NT2/D1 (cell line): ENCODE measurements around the gene MECR.

Experiments used
- SUZ12 ChIP-seq: IDR thresholded peaks from 2 replicates; pipeline ENCODE4 v1.6.1; 2011; ENCODE audit not compliant: insufficient read length, insufficient read depth; ENCODE audit errors: extremely low read depth
- YY1 ChIP-seq: IDR thresholded peaks from 2 replicates; pipeline ENCODE4 v1.6.1; 2011; ENCODE audit not compliant: insufficient read length, insufficient read depth

GRCh38 chr1:29227511-29227910 is 3.2 kb downstream of the MECR start:
- TF ChIP-seq SUZ12, result no peak
- TF ChIP-seq YY1, result no peak
